OCI-LY1 (cell line): ENCODE measurements around the gene EEF1AKMT1.

Experiments
- H2AFZ ChIP-seq: fragments of 200-600 bp; sonication (generic), shearing (Covaris generic); 2 replicates; pipeline ENCODE4 v1.6.0; 2014; ENCODE audit warnings: antibody characterized with exemption, mild to moderate bottlenecking, low read length
- H3F3A ChIP-seq: fragments of 200-600 bp; sonication (generic), shearing (Covaris generic); 2 replicates; pipeline ENCODE4 v1.6.0; 2014; ENCODE audit warnings: mild to moderate bottlenecking, antibody characterized with exemption, low read length, moderate library complexity; ENCODE audit not compliant: insufficient read depth
- H3K27ac ChIP-seq: fragments of 200-600 bp; sonication (generic); 2 replicates; pipeline ENCODE4 v1.5.1; 2014; ENCODE audit warnings: low read length, mixed run types, mild to moderate bottlenecking, low read depth; ENCODE audit not compliant: poor library complexity, severe bottlenecking
- H3K27me3 ChIP-seq: fragments of 200-600 bp; sonication (generic); 2 replicates; pipeline ENCODE4 v1.6.0; 2014; ENCODE audit warnings: antibody characterized with exemption, mild to moderate bottlenecking, low read length, moderate library complexity; ENCODE audit not compliant: insufficient read depth
- H3K36me3 ChIP-seq: fragments of 200-600 bp; sonication (generic); 2 replicates; pipeline ENCODE4 v1.6.1; 2014; ENCODE audit warnings: mild to moderate bottlenecking, antibody characterized with exemption, low read length, moderate library complexity, mixed read lengths; ENCODE audit not compliant: insufficient read depth
- H3K4me1 ChIP-seq: fragments of 200-600 bp; sonication (generic); 2 replicates; pipeline ENCODE4 v1.5.1; 2014; ENCODE audit warnings: mild to moderate bottlenecking, low read length, moderate library complexity; ENCODE audit not compliant: insufficient read depth, severe bottlenecking
- H3K4me2 ChIP-seq: fragments of 200-600 bp; sonication (generic), shearing (Covaris generic); 2 replicates; pipeline ENCODE4 v1.6.1; 2014; ENCODE audit warnings: low read length
- H3K4me3 ChIP-seq: fragments of 200-600 bp; sonication (generic); 2 replicates; pipeline ENCODE4 v1.5.1; 2014; ENCODE audit warnings: low read length, low read depth, mild to moderate bottlenecking, mixed read lengths; ENCODE audit not compliant: poor library complexity, severe bottlenecking
- H3K79me2 ChIP-seq: fragments of 200-600 bp; shearing (Covaris generic); 2 replicates; pipeline ENCODE4 v1.6.1; 2016; ENCODE audit warnings: mixed run types, low read length, mixed read lengths; ENCODE audit not compliant: insufficient read depth
- H3K9ac ChIP-seq: fragments of 200-600 bp; sonication (generic), shearing (Covaris generic); 2 replicates; pipeline ENCODE4 v1.6.1; 2014; ENCODE audit warnings: mild to moderate bottlenecking, low read length, mixed read lengths
- H3K9me2 ChIP-seq: fragments of 200-600 bp; sonication (generic), shearing (Covaris generic); 2 replicates; pipeline ENCODE4 v1.6.1; 2014; ENCODE audit warnings: low read depth, mild to moderate bottlenecking, low read length, mixed read lengths
- H3K9me3 ChIP-seq: fragments of 200-600 bp; shearing (Covaris generic); 2 replicates; pipeline ENCODE4 v1.6.1; 2014; ENCODE audit warnings: low read length, mixed read lengths
- H4K20me1 ChIP-seq: fragments of 200-600 bp; sonication (generic), shearing (Covaris generic); 2 replicates; pipeline ENCODE4 v1.6.0; 2016; ENCODE audit warnings: mild to moderate bottlenecking, low read length; ENCODE audit not compliant: insufficient read depth
- EZH2 ChIP-seq: fragments of 200-600 bp; sonication (generic), shearing (Covaris generic); IDR thresholded peaks from 2 replicates; pipeline ENCODE4 v1.8.0; 2017; ENCODE audit warnings: borderline replicate concordance, mixed run types, mild to moderate bottlenecking, antibody characterized with exemption, low read length, moderate library complexity, mixed read lengths
- TF ChIP-seq, protein P1 (sequence below): fragments of 200-600 bp; sonication (generic), shearing (Covaris generic); IDR thresholded peaks from 2 replicates; pipeline ENCODE4 v1.5.1; 2017; ENCODE audit warnings: mild to moderate bottlenecking, antibody characterized with exemption, low read length, moderate library complexity, mixed read lengths

Gene EEF1AKMT1

GRCh38 chr13:20716951-20717350 is 56.8 kb downstream of the EEF1AKMT1 start:
- no peaks in the 10 kb centered on the region for H3K79me2 ChIP-seq
- no peaks in the 10 kb centered on the region for H4K20me1 ChIP-seq
- no peak for TF ChIP-seq EZH2
- TF ChIP-seq, protein P1, sequence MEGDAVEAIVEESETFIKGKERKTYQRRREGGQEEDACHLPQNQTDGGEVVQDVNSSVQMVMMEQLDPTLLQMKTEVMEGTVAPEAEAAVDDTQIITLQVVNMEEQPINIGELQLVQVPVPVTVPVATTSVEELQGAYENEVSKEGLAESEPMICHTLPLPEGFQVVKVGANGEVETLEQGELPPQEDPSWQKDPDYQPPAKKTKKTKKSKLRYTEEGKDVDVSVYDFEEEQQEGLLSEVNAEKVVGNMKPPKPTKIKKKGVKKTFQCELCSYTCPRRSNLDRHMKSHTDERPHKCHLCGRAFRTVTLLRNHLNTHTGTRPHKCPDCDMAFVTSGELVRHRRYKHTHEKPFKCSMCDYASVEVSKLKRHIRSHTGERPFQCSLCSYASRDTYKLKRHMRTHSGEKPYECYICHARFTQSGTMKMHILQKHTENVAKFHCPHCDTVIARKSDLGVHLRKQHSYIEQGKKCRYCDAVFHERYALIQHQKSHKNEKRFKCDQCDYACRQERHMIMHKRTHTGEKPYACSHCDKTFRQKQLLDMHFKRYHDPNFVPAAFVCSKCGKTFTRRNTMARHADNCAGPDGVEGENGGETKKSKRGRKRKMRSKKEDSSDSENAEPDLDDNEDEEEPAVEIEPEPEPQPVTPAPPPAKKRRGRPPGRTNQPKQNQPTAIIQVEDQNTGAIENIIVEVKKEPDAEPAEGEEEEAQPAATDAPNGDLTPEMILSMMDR: no peak
- H3K4me2 ChIP-seq: no peak overlapping the region
- H3F3A ChIP-seq: no peaks in the 10 kb centered on the region
- H3K9me3 ChIP-seq: no peaks in the 10 kb centered on the region
- H3K4me1 ChIP-seq: peaks cover 6% of the 10 kb centered on the region
- H3K4me3 ChIP-seq: no peak overlapping the region
- no peaks in the 10 kb centered on the region for H3K9me2 ChIP-seq
- H3K9ac ChIP-seq: no peak overlapping the region
- H3K27me3 ChIP-seq: 0 out of 2 replicates have a peak, but pooled peaks cover 5% of the 10 kb centered on the region
- H2AFZ ChIP-seq: no peak overlapping the region
- H3K36me3 ChIP-seq: no peaks in the 10 kb centered on the region
- H3K27ac ChIP-seq: no peak overlapping the region

DNA sequence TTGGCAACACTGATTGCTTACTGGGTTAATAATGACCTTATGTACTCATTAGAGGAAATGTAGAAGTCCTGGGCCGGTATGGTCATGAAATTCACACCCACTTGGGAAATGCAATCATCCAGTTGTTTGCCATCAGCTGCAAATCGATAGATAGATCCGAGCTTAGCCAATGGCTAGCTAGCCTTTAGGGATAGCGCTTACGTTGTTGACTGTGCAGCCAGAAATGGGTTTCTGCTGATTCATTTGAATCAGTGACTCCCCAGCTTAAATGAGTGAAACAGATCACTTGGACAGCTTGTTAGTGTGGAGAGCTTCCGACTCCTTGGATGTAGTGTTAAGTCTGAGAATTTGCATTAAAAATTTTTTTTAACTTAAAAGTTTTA is 58.4 kb downstream of the EEF1AKMT1 start:
- H3K9me2 ChIP-seq: no peaks in the 10 kb centered on the region
- H3K79me2 ChIP-seq: no peaks in the 10 kb centered on the region
- H3F3A ChIP-seq: no peaks in the 10 kb centered on the region
- no peaks in the 10 kb centered on the region for H3K36me3 ChIP-seq
- H3K9me3 ChIP-seq: no peaks in the 10 kb centered on the region
- no peak for TF ChIP-seq EZH2
- TF ChIP-seq, protein P1: no peak
- no peak overlapping the region for H3K27ac ChIP-seq
- H3K9ac ChIP-seq: no peak overlapping the region
- no peak overlapping the region for H2AFZ ChIP-seq
- no peak overlapping the region for H3K4me2 ChIP-seq
- H3K4me1 ChIP-seq: peaks cover 6% of the 10 kb centered on the region
- no peak overlapping the region for H3K4me3 ChIP-seq
- 0 out of 2 replicates have a peak, but pooled peaks cover 5% of the 10 kb centered on the region for H3K27me3 ChIP-seq
- no peaks in the 10 kb centered on the region for H4K20me1 ChIP-seq

- Histone ChIP-seq H3K9me2 (no peaks in the 10 kb centered on the region), H3K4me1 (peaks cover 6% of the 10 kb centered on the region), H3K9me3 (no peaks in the 10 kb centered on the region), H3K36me3 (no peaks in the 10 kb centered on the region), H3F3A (no peaks in the 10 kb centered on the region), H3K9ac (no peak overlapping the region), H3K27me3 (0 out of 2 replicates have a peak, but pooled peaks cover 5% of the 10 kb centered on the region), H2AFZ (no peak overlapping the region), H3K27ac (no peak overlapping the region), H3K79me2 (no peaks in the 10 kb centered on the region), H3K4me2 (no peak overlapping the region), H3K4me3 (no peak overlapping the region), H4K20me1 (no peaks in the 10 kb centered on the region)
- TF ChIP-seq, protein P1: no peak
- TF ChIP-seq EZH2: no peak
Measured at GRCh38 chr13:20714563-20715329, 59.0 kb downstream of the EEF1AKMT1 start.
